ENCODE results near the gene NPW.

NPW gene

GRCh38 chr16:1991588-1991947, 28.0 kb upstream of the NPW start:
- no peak for DNase-seq (ENCODE audit: low read depth in 2 of 2)
- TF ChIP-seq CTCF (IDR thresholded peaks at IDR 0.05; ENCODE audit: low read depth, low read length), result no peak
- H3K4me3 ChIP-seq (replicated peaks in 1 of 2; ENCODE audit: low read depth in 2 of 2, low read length in 2 of 2), result peak overlapping the region in 1 of 2 donors; percentile 38

- no peak for TF ChIP-seq CTCF (IDR thresholded peaks at IDR 0.05; ENCODE audit: low read depth, low read length)
- peak; percentile 93 to 94 for DNase-seq (ENCODE audit: low read depth in 2 of 2)
- H3K4me3 ChIP-seq (replicated peaks in 1 of 2; ENCODE audit: low read depth in 2 of 2, low read length in 2 of 2), result peak overlapping the region in 1 of 2 donors; percentile 38
Measured at GRCh38 chr16:1991948-1992703, 27.5 kb upstream of the NPW start.

DNA sequence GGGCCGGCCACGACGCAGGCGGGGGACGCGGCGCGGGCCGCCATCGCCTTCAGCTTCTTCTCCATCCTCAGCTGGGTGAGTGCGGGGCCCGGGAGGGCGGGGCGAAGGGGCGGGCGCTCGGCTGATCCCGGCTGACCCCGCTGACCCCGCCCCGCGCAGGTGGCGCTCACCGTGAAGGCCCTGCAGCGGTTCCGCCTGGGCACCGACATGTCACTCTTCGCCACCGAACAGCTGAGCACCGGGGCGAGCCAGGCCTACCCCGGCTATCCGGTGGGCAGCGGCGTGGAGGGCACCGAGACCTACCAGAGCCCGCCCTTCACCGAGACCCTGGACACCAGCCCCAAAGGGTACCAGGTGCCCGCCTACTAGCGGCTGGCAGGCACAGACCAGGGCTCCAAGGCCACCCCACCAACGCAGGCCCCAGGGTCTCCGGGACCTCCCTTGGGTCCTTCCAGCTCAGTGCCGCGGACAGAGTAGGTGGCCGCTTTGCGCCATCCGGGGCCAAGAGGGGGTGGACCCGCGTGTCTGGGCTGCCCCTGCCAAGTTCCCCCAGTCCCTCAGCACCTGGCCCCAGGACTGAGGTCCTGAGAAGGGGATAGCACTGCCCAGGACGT, 26.8 kb upstream of the NPW start:
- H3K4me3 ChIP-seq (replicated peaks in 1 of 2; ENCODE audit: low read depth in 2 of 2, low read length in 2 of 2), result no peak overlapping the region
- TF ChIP-seq CTCF (IDR thresholded peaks at IDR 0.05; ENCODE audit: low read depth, low read length), result no peak

GRCh38 chr16:1993731-1994131, 25.9 kb upstream of the NPW start:
- TF ChIP-seq CTCF (IDR thresholded peaks at IDR 0.05; ENCODE audit: low read depth, low read length), result no peak
- H3K4me3 ChIP-seq (replicated peaks in 1 of 2; ENCODE audit: low read depth in 2 of 2, low read length in 2 of 2), result no peak overlapping the region
- peak in 1 of 2 donors; percentile 59 for DNase-seq (ENCODE audit: low read depth in 2 of 2)

More for the DNA sequence above, 26.8 kb upstream of the NPW start:
- DNase-seq (ENCODE audit: low read depth in 2 of 2), result no peak

DNA sequence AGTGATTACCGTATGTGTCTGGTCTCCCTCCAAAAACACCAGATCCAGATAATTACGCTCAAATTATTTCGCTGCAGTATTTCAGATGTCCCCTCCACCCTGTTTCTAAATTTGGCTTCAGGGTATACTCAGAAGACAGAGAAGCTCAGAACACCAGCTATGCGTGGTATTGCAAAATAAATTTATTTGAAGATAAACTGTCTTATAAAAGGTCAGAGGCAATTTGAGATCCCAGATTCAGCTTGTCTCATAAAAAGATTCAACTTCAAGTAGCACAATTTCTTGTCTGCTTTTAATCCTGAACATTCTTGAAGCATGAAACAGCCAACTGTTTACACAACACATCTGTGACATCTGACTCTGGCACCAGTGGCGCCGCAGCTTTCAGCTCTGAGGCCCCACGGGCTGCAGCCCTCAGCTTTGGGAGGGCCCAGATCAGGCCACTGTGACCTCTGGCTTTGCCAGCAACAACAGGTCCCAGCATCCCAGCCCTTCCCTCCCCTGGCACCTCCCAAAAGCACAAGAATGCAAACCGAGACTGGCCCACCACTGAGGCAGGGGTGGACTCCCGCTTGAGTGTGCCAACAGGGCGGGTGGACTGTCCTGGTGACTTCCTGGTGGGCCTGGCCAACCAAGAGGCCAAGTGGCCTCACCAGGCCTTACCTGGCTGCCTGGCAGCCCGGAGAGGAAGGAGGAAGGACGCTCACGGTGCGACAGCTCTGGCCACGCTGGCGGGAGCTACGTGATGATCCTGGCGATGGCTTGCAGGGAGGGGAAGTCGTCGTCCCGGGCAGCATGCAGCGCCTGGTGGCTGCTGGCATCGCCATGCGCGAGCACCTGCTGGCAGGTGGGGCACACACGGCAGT, 21.9 kb upstream of the NPW start:
- DNase-seq (ENCODE audit: low read depth in 2 of 2), result peak; percentile 40 to 45
- no peak for TF ChIP-seq CTCF (IDR thresholded peaks at IDR 0.05; ENCODE audit: low read depth, low read length)
- no peak overlapping the region for H3K4me3 ChIP-seq (replicated peaks in 1 of 2; ENCODE audit: low read depth in 2 of 2, low read length in 2 of 2)

GRCh38 chr16:1998360-1998835, 21.2 kb upstream of the NPW start:
- DNase-seq (ENCODE audit: low read depth in 2 of 2), result no peak
- H3K4me3 ChIP-seq (replicated peaks in 1 of 2; ENCODE audit: low read depth in 2 of 2, low read length in 2 of 2), result no peak overlapping the region
- no peak for TF ChIP-seq CTCF (IDR thresholded peaks at IDR 0.05; ENCODE audit: low read depth, low read length)

Data from cardiac fibroblast (primary cell).